NCI-H2196 (cell line): ENCODE results near the gene GSTA2.
A peak's percentile ranks its signal among the peaks of the same experiment; 100 is the strongest.
"Not testable (repeated sequence)": the region's sequence is repeated elsewhere in the genome, so short reads cannot be mapped to it uniquely, and the experiment has no call there.

Source experiments
- DNase-seq: peaks from one replicate; lab custom pipeline; 2025; ENCODE audit not compliant: unreplicated experiment; lab: John Stamatoyannopoulos, UW

GSTA2 gene

DNA sequence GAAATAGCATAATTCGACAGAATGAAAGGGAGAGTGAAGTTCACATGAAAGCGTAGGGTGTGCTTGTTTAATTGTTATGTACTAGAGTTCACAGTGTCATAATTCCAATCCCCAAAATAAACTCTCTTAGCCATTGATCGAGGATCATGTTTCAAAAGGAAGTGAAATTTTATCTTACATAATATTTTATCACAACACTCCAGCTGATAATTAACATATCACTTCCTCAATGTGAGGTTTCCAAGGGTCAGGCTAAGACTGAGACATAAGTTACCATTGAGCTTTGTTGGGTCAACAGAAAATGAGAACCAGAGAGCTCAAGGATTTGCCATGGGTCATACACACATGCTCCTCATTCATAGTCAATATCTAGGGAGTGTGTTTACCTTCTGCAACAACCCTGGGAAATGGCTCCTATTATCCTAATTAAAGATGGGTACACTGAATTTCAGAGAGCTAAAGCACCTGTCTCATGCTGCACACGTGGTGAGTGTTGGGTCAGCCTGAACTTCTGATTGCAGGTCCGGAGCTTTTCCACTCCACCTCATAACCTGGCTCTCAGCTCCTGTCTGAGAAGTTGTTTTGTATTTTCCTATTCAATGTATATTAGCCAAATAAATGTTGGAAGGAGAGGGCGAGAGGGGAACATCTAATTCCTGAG is 3.0 kb downstream of the GSTA2 start:
- no peak for DNase-seq

DNA sequence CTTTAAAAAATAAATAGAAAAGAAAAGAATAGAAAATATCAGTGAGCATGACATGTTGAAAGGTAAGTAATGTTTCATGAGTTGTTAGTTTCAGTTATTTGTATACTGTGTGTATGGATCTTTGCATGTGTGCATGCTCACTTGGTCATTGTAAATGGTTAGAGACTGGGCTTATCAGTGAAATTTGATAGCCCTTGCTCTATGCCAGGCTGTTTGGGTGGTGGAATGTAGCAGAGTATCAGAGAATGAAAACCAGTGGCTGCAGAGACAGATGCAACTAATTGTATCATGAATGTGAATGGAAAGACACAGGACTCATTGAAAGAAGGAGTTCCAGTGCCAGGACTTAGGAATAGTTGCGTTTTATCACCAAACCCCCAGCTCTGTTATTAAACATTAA is 4.2 kb downstream of the GSTA2 start:
- no peak for DNase-seq

DNA sequence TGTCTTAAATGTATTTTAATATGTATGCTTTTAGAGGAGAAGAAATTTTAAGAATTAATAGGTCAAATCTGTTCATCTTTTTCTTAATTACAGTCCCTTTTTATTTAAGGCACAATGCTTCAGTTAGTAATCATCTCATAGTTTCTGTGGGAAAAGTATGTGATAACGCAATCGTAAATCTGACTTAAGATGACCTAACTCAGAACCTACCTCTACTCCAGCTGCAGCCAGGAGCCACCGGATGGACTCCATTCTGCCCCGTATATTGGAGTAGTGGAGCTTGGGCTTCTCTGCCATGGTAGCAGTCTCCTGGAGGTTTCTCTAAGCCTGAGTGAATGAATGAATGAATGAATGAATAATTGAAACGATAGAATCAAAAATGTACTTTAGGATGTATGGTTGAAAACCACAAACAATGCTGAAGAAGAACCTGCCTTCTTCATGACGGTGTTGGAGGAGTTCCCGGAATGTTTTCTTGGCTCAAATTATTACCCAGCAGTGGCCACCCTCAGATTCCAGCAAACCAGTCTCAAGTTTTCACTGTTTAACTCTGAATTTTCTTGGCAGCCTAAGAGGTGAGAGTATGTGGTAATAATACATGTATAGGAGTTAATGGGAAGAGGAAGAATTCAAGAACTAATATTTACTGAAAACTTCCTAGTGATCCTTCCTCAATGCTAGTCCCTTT is 5.5 kb downstream of the GSTA2 start:
- DNase-seq = not testable (repeated sequence)

DNA sequence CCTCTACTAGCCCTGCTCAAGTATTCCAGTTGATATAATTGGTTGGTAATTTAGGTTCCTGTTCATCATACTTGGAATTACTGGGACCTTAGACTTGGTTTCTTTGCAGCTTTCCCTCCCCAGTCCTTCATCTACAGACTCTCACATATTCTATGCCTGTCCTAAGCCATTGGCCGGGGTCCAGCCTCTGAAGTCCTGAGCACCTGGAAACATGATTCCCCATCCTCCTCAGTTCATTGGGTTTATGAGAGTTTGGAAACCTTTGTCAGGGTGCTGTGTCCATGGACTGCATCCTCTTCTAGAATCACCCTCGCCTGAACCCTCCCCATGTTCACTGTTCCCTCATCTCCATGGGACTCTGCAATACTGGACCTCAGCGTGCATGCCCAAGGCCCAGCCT is 8.8 kb downstream of the GSTA2 start:
- peak; percentile 32 for DNase-seq

DNA sequence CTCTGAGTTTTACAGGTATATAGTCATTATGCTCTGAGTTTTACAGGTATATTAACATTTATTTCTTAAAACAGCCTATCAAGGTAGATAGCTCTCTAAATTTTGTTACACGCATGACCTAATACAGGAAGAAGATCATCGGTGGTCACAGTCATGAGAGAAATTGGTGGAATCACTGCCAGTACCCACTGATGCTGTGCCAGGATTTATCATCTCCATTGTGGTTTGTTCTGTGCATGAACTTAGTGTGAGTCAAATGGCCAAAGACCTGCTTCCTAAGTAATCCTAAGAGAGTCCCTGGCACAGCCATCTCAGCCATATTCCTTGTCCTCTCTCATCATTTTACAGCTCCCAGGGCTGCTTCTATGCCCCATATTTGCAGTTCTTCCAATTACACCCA is 10.1 kb downstream of the GSTA2 start:
- not testable (repeated sequence) for DNase-seq

DNA sequence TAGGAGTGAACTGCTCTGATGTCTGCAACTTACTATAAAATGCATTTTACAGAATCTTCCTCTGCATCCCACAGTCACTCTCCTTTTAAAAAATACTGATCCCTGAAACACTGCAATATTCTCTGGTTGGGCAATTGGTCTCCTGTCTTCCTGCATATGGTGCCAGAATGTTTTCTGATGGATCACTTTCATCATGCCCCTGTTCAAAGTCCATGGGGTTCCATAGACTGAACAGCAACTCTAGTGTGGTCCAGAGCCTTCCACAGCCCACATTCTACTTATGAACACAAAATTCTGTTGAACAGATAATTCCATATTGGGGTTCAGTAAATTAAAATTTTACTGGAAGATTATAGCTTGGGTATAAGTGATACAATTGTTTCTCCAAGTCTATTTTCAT is 11.0 kb downstream of the GSTA2 start:
- DNase-seq = no peak

DNA sequence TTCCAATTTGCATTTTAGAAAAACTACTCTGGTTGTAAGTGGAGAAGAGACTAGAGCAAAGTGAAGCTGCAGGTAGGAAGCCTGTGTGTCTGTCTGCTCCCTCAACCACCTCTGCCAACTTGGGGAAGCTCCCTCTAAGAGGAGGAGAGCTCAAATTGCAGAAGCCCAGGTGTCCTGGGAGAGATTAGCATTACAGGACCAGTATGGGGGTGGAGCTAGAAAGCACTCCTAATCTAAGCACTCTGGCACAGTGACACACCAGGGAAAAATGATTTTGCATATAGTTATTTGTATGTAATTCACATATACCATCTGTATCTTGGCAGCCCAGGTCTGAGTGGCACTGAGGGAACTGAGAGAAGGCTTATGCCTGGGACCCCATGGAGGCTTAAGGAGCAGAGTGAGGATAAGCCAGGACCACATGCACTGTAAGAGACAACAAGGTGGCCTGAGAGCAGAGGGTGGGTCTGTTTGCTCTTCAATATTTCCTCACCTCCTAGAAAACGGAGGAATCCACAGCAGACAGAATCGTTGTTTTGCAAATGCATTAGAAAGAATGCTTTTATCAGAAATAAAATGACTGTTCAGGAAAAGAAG is 13.6 kb downstream of the GSTA2 start:
- DNase-seq = peak; percentile 28

DNA sequence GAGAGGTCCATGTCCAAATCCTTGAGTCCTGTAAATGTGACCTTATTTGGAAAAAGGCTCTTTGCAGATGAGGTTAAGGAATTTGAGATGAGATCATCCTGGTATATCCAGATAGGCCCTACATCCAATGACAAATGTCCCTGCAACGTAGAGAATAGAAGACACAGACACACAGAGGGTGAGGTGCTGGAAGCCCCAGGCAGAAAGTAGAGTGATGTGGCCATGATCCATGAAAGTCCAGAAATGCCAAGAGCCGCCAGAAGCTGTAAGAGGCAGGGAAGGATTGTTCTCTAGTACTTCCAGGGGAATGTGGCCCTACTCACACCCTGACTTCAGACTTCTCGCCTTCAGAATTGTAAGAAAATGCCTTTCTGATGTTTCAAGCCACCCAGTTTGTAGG is 16.0 kb downstream of the GSTA2 start:
- not testable (repeated sequence) for DNase-seq

DNA sequence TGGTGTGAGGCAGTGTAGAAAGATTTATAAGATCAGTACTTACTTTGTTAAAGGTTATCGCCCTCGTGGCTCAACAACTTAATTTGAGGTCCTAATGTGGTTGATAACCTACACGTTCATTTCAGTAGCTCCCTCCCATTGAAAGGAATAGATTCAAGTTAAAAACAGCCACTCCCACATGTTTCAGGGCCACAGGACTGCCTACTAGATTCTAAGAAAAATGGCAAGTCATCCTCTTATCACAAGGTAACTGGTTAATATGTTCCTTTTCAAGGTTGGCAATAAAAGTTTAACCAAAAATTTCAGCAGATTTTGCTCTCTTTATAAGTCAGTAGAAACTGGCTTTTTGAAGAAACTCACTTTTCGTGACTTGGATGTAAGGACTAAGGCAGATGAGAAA is 17.1 kb downstream of the GSTA2 start:
- no peak for DNase-seq

DNA sequence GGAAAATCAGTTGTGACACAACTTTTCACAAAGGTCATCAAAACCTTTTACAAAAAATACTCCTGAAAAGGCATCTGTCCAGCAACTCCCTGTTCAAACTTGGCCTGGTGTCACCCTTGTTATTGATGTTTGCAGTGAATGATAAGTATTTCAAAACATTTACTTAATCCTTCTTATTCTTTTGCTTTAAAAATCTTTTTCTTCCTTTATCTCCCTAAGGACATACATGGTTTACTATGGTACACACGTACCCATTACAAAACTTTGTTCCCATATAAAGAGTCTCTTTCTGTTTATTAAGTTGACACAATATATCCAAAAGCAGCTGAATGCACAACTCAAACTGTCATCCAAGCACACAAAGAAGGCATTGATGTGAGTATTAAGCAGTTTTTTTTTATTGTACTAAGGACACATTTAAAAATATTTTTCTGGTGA is 17.5 kb downstream of the GSTA2 start:
- no peak for DNase-seq

DNA sequence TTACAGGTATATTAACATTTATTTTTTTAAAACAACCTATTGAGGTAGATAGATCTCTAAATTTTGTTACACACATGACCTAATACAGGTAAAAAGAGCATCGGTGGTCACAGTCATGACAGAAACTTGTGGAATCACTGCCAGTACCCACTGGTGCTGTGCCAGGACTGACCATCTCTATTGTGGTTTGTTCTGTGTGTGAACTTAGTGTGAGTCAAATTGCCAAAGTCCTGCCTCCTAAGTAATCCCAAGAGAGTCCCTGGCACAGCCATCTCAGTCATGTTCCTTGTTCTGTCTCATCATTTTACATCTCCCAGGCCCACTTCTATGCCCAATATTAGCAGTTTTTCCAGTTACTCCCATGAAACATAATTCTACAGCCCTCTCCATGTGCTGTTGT is 21.4 kb downstream of the GSTA2 start:
- no peak for DNase-seq

DNA sequence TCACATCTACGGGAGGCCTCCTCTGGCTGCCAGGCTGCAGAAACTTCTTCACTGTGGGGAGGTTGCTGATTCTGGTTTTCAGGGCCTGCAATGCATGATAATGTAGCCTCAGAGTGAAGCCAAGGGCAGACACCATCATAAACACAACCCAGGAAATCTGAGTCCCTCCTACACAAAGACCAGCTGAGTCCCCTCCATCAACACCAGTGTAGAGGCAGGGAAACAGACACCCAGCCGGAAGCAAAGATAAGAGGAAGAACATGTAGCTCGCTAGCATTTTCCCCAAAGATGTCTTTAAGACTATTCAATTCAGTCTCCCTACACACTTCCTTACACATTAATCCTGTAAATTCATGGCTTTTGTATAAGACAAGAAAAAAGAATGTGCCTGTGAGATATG is 23.6 kb downstream of the GSTA2 start:
- DNase-seq = no peak

DNA sequence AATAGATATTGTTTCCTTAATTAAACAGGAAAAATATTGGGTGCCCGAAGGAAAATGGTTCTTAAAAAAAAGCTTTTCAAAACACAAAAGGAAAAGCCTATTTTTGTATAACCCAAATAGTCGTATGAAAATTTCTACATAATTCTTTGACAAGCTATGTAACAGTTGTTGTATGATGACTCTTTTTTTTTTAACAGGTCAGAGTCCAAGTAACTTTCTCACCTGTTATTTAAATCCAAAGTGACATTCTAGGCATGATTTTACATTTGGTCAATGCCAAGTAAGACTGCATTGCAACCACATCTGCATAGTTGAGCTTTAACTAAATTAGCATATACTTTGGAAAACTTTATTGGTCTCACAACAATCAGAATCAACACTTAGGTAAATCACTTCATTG is 24.1 kb downstream of the GSTA2 start:
- no peak for DNase-seq

DNA sequence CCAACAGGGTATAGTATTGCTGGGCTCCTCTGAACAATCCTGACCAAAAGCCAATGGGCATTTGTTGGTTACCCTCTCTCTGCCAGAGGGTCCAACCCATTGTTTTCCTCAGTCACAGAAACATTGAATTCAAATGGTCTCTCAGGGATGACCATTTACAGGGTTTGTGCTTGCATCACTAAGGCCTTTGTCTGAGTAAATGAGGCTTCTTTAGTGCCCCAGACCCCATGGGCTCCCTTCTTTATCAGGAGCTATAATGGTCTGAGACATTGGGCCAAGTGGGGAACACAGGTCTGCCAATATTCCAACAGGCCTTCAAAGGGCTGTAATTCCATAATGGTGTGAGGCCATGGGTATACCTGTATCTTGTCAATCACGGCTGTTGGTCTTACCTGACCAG is 27.1 kb downstream of the GSTA2 start:
- DNase-seq = no peak

DNA sequence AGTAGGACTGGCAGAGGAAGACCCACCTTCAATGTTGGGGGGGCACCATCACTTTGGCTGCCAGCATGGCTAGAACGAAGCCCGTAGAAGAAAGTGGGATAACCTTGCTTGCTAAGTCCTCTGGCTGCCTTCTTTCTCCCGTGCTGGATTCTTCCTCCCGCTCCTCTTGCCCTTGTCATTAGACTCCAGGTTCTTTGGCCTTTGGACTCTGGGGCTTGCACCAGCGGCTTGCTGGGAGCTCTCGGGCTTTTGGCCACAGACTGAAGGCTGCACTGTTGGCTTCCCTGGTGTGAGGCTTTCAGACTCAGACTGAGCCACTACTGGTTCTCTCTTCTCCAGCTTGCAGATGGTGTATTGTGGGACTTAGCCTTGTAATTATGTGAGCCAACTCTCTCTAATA is 28.2 kb downstream of the GSTA2 start:
- no peak for DNase-seq

DNA sequence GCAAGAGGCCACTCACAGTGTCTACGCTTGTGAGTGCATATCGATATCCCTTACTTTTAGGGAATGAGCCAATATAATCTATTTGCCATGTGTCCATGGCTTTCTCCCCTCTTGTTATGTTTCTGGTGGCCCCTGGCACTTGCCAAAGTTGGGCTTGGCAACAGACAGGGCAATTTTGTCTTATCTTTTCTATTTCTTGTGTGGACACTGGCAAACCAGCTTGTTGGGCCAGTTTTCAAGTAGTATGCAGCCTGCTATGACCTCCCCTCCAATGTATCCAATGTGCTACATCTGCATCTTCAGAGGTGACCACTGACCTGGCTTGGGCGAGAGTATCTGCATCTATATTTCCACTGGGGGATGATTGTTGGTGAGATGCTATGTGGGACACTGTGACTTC is 29.2 kb downstream of the GSTA2 start:
- DNase-seq = no peak

DNA sequence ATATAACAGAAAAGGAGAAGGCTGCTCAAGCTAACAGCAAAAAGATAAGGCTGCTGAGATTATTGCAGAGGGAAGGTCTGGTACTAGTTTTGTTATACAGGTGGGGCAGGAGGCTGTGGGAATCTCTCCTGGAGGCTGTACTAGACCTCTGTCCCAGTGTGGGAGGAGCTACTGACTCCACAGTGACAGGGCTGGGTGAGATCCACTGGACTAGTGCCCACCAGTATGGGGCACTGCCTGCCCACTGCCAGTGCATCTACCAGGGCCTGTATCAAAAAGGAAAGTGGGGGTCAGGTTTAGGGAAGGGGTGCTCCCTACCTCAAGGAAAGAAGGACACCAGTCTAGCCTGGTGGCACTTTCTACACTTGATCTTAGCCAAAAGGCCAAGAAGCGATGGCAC is 30.1 kb downstream of the GSTA2 start:
- DNase-seq = no peak

DNA sequence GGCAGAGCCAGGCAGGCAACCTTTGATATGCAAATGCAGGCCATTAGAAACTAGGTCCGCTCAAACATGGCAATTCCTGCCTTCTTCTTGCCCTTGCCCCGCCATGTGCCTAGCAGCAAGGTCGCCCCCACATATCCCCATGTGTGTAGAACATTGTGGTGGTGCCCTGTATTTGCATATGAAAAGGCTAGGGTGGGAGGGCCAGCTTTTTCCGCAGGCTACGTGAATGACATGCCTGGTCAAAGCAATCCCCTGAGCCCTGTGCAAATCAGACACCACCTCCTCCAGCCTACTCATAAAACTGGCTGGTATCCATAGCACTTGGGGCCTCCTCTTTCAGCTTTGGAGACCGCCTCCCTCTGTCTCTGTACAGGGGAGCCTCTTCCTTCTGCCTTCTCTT is 31.6 kb downstream of the GSTA2 start:
- no peak for DNase-seq

DNA sequence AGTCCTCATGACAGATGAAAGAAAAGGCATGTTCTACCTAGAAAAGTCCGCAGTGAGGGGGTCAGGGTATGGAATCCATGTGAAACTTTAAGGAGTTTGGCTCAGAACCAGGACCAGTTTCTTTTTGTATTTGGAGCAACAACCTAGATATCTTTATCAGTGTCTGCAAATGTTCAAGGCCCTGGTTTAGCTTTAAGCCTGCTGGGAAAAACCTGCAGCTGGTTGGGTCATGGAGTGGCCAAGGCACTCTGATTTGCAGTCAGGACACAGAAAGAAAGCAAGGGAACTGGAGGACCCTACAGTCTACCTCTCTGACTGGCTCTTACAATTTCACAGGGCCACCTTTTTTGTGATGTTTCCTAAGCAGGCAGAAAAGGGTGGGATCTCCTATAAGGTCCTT is 33.7 kb downstream of the GSTA2 start:
- no peak for DNase-seq

DNA sequence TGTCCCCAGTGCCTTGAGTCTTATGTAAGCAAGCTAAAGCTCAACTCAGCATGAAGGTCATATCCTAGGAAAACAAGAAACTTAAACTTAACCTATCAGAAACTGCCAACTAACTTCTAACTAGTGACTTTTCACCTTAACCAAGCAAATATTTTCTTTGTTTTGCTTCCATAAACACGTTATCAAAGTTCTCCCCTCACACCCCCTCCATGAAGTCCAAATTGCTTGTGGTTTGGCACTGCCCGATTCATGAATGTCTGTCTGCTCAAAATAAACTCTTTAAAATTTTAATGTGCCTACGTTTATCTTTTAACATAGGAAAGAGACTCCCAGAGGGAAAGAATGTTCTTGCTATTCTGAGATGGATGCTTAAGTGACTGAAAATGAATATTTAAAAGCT is 34.9 kb downstream of the GSTA2 start:
- no peak for DNase-seq

DNA sequence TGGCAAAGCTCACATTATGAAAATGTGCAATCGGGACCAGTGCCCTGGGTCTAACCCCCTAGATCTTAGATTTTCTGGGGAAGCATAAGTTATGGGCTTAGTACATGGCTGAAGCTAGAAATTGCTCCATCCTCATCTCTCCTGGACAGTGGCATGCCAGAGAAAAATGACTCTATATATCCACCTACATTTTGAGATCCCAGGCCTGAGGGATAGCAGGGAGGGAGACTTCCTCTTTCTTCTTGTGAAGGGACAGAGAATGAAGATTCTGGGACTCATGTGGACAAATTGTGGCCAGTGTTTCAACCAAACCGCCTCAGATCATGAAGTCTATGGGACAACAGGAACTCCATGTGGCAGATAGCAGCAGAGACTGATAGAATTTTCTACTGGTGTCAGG is 35.4 kb downstream of the GSTA2 start:
- DNase-seq = no peak

DNA sequence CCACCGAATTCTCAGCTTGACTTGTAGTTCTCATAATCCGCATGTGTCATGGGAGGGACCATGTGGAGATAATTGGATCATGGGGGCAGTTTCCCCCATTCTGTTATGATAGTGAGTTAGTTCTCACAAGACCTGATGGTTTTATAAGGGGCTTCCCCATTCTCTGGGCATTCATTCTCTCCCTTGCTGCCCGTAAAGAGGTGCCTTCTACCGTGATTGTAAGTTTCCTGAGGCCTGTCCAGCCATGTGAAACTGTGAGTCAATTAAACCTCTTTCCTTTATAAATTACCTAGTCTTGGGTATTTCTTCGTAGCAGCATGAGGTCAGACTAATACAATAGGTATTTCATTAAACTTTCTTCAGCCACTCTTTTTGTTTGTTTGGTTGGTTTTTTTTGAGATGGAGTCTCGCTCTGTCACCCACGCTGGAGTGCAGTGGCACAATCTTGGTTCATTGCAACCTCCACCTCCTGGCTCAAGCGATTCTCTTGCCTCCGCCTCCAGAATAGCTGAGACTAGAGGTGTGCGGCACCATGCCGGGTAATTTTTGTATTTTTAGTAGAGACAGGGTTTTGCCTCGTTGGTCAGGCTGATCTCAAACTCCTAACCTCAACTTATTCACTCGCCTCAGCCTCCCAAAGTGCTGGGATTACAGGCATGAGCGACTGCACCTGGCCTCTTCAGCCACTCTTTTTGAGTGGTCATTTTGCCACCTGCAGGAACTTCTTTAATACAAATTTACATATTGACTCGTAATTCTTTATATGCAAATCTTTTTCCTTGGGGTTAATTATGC is 36.3 kb downstream of the GSTA2 start:
- DNase-seq = no peak
